Panc1 (cell line): ENCODE measurements around the gene TMOD1. TPM values are rescaled to one million over a fixed set of nuclear protein-coding genes. Genes with fewer than 3 reads are reported as not detected.

Experiments
- ATAC-seq: fragments of 200-7000 bp; cut with Tn5 transposase; 2 replicates; pipeline ENCODE4 v1.9.1; 2020; ENCODE audit warnings: mild to moderate bottlenecking, moderate library complexity
- BruUV-seq: library from RNA; stranded (reverse); fragments of 400-500 nt; replicated peaks from 2 replicates; lab custom pipeline; 2021; lab: Mats Ljungman, UMichigan
- CTCF ChIA-PET: fragments of 300-600 bp; sonication (Branson Sonifier 250); formaldehyde crosslinking; loops from one replicate; lab custom pipeline; 2022; ENCODE audit warnings: antibody characterized with exemption; lab: Charles Lee
- POLR2A ChIA-PET: fragments of 300-600 bp; sonication (Branson Sonifier 250); formaldehyde crosslinking; loops from one replicate; lab custom pipeline; 2022; ENCODE audit warnings: antibody characterized with exemption; lab: Charles Lee
- DNase-seq: peaks from one replicate; pipeline ENCODE4 v3.0.0-alpha.2; 2010; ENCODE audit warnings: low read depth, low spot score
- H3K27ac ChIP-seq: 2 replicates; pipeline ENCODE4 v1.5.1; 2011; ENCODE audit warnings: mild to moderate bottlenecking, low read length, inconsistent platforms
- H3K27me3 ChIP-seq: fragments of 200-500 bp; sonication (Bioruptor generic); 2 replicates; pipeline ENCODE4 v1.6.0; 2014; ENCODE audit warnings: low read length, inconsistent platforms; ENCODE audit not compliant: control insufficient read depth, insufficient read depth
- H3K36me3 ChIP-seq: fragments of 200-500 bp; sonication (Bioruptor generic); 2 replicates; pipeline ENCODE4 v1.5.1; 2014; ENCODE audit warnings: inconsistent platforms, mild to moderate bottlenecking, low read length, moderate library complexity; ENCODE audit not compliant: control insufficient read depth, insufficient read depth
- H3K4me1 ChIP-seq: 2 replicates; pipeline ENCODE4 v1.5.1; 2011; ENCODE audit warnings: inconsistent platforms, mild to moderate bottlenecking, low read length, moderate library complexity; ENCODE audit not compliant: control insufficient read depth, insufficient read depth
- H3K4me3 ChIP-seq, 2 experiments: 2 replicates each; pipeline ENCODE4 v1.5.1; 2011 to 2012; ENCODE audit warnings: low read depth in 2 of 2, low read length in 2 of 2, mild to moderate bottlenecking in 2 of 2, inconsistent platforms in 1 of 2, moderate library complexity in 1 of 2
- H3K9me3 ChIP-seq: fragments of 200-500 bp; sonication (Bioruptor generic); 2 replicates; pipeline ENCODE4 v1.5.1; 2014; ENCODE audit warnings: low read depth, mild to moderate bottlenecking, inconsistent platforms, low read length, moderate library complexity; ENCODE audit not compliant: control insufficient read depth, insufficient read depth
- POLR2AphosphoS5 ChIP-seq: IDR thresholded peaks from 2 replicates; pipeline ENCODE4 v1.6.1; 2012; ENCODE audit warnings: mild to moderate bottlenecking, low read depth, low read length, moderate library complexity
- SIN3A ChIP-seq: IDR thresholded peaks from 2 replicates; pipeline ENCODE4 v1.6.1; 2012; ENCODE audit warnings: low read depth, mild to moderate bottlenecking, low read length, moderate library complexity, borderline replicate concordance; ENCODE audit not compliant: insufficient read depth
- TCF7L2 ChIP-seq: IDR thresholded peaks from 2 replicates; pipeline ENCODE4 v1.6.1; 2011; ENCODE audit warnings: mild to moderate bottlenecking, low read depth, low read length, inconsistent platforms
- in situ Hi-C: cut with HindIII; loops from 2 replicates; pipeline ENCODE4 v1.10.0; 2016; ENCODE audit warnings: low sequenced_read_pairs, low pct_unique_long_range_greater_than_20kb
- intact Hi-C: fragments of 100-400 bp; cut with micrococcal nuclease; formaldehyde crosslinking; loops from one replicate; pipeline ENCODE4 v1.10.0; 2022; ENCODE audit not compliant: unreplicated experiment
- total RNA-seq: library from RNA; stranded (reverse); gene quantifications from one replicate; pipeline ENCODE4 v1.2.1, GENCODE V29; 2021; ENCODE audit not compliant: unreplicated experiment
- TF ChIP-seq, protein P1 (sequence below), 2 experiments: IDR thresholded peaks; 2 replicates each; pipeline ENCODE4 v1.6.1; 2011 to 2012; ENCODE audit warnings: low read depth in 2 of 2, control low read depth in 1 of 2, low read length in 1 of 2, mild to moderate bottlenecking in 1 of 2, moderate library complexity in 1 of 2; ENCODE audit not compliant: insufficient read depth in 1 of 2
- TF ChIP-seq, protein P2 (sequence below): fragments of 450-650 bp; IDR thresholded peaks from 2 replicates; pipeline ENCODE4 v1.5.1; 2017; ENCODE audit warnings: mild to moderate bottlenecking

TMOD1 gene
- total RNA-seq, 1 experiment from 2014 or later: 1.4 TPM

DNA sequence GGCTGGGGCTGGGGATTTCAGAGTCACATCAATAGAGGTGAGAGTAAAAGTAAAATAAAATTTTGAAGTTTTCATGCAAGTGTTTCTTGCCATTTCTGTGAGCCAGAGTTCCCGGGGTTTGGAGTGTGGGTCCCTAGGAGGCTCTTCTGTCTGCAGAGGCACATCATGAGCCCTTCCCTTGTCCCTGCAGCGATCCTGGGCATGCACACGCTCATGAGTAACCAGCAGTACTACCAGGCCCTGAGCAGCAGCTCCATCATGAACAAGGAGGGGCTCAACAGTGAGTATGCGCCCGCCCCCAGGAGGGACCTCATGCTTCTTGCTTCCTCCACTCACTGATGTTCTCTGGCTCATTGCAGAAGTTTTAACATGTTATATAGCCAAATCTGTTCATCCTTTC is 61.1 kb downstream of the TMOD1 start:
- Histone ChIP-seq H3K27ac (no peak overlapping the region), H3K36me3 (no peaks in the 10 kb centered on the region), H3K4me3 (no peak overlapping the region), H3K9me3 (no peaks in the 10 kb centered on the region), H3K4me1 (0 out of 2 replicates have a peak, but pooled peaks cover 4% of the 10 kb centered on the region), H3K27me3 (no peaks in the 10 kb centered on the region)
- ChIA-PET CTCF (no interaction called here), POLR2A (interaction anchor here (0.6 kb wide), 1 partner anchor 687 kb away, joined by 3 read pairs; no protein-coding TSS in a partner anchor)
- ATAC-seq: no peak
- in situ Hi-C loops: no loop called here
- intact Hi-C loops: no loop called here
- TF ChIP-seq, protein P1, sequence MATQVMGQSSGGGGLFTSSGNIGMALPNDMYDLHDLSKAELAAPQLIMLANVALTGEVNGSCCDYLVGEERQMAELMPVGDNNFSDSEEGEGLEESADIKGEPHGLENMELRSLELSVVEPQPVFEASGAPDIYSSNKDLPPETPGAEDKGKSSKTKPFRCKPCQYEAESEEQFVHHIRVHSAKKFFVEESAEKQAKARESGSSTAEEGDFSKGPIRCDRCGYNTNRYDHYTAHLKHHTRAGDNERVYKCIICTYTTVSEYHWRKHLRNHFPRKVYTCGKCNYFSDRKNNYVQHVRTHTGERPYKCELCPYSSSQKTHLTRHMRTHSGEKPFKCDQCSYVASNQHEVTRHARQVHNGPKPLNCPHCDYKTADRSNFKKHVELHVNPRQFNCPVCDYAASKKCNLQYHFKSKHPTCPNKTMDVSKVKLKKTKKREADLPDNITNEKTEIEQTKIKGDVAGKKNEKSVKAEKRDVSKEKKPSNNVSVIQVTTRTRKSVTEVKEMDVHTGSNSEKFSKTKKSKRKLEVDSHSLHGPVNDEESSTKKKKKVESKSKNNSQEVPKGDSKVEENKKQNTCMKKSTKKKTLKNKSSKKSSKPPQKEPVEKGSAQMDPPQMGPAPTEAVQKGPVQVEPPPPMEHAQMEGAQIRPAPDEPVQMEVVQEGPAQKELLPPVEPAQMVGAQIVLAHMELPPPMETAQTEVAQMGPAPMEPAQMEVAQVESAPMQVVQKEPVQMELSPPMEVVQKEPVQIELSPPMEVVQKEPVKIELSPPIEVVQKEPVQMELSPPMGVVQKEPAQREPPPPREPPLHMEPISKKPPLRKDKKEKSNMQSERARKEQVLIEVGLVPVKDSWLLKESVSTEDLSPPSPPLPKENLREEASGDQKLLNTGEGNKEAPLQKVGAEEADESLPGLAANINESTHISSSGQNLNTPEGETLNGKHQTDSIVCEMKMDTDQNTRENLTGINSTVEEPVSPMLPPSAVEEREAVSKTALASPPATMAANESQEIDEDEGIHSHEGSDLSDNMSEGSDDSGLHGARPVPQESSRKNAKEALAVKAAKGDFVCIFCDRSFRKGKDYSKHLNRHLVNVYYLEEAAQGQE (IDR thresholded peaks at IDR 0.05; ENCODE audit: insufficient read depth in 1 of 2, low read depth in 2 of 2, low read length in 1 of 2): no peak
- no peak for TF ChIP-seq SIN3A
- TF ChIP-seq TCF7L2: no peak
- no peak for TF ChIP-seq POLR2AphosphoS5
- TF ChIP-seq, protein P2, sequence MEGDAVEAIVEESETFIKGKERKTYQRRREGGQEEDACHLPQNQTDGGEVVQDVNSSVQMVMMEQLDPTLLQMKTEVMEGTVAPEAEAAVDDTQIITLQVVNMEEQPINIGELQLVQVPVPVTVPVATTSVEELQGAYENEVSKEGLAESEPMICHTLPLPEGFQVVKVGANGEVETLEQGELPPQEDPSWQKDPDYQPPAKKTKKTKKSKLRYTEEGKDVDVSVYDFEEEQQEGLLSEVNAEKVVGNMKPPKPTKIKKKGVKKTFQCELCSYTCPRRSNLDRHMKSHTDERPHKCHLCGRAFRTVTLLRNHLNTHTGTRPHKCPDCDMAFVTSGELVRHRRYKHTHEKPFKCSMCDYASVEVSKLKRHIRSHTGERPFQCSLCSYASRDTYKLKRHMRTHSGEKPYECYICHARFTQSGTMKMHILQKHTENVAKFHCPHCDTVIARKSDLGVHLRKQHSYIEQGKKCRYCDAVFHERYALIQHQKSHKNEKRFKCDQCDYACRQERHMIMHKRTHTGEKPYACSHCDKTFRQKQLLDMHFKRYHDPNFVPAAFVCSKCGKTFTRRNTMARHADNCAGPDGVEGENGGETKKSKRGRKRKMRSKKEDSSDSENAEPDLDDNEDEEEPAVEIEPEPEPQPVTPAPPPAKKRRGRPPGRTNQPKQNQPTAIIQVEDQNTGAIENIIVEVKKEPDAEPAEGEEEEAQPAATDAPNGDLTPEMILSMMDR: no peak
- BruUV-seq: no TSS peak
- DNase-seq: no peak

DNA sequence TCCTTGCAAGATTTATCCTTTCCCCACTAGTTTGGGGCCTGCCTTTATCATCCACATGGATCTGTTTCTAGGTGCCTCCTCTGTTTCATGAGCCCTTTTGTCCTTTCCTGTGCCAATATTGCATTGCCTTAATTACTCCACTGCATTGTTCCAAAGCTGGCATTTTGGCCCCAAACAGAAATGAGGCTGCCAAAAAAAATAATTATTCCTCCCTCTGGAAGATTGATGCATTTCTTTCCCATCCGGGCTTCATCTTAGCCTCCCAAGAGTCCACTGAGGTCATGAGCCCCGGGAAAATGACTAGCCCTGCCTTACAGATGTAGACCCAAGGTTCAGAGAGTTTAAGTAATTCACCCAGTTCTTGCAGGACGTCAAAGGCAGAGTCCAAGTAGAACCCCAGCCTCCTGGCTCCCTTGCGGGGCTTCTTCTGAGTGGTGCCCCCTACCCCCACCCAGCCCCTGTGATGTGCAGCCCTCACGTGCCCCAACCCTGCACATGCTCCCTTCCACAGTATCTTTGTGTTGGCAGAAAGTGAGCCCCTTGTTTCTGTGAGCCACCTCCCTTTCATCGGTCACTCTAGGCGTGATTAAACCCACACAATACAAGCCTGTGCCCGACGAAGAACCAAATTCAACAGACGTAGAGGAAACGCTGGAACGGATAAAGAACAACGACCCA is 62.1 kb downstream of the TMOD1 start:
- ChIA-PET CTCF (no interaction called here), POLR2A (no interaction called here)
- TF ChIP-seq, protein P1 (IDR thresholded peaks at IDR 0.05; ENCODE audit: insufficient read depth in 1 of 2, low read depth in 2 of 2, low read length in 1 of 2): no peak
- TF ChIP-seq, protein P2: no peak
- TF ChIP-seq TCF7L2 (no peak), POLR2AphosphoS5 (no peak), SIN3A (no peak)

More for the DNA sequence above, 62.1 kb downstream of the TMOD1 start:
- H3K4me1 ChIP-seq: 0 out of 2 replicates have a peak, but pooled peaks cover 4% of the 10 kb centered on the region
- H3K27me3 ChIP-seq: no peaks in the 10 kb centered on the region
- BruUV-seq: no TSS peak
- H3K9me3 ChIP-seq: no peaks in the 10 kb centered on the region
- no peak overlapping the region for H3K27ac ChIP-seq
- no peak for DNase-seq
- intact Hi-C loops (no loop called here), in situ Hi-C loops (no loop called here)
- ATAC-seq: no peak
- no peaks in the 10 kb centered on the region for H3K36me3 ChIP-seq
- H3K4me3 ChIP-seq: no peak overlapping the region
